Mammary epithelial cell (primary cell): ENCODE measurements around the gene PASK.

Experiments used
- CTCF ChIP-seq, 2 donors: IDR thresholded peaks in 1 of 2; conservative IDR thresholded peaks in 1 of 2; 2 replicates each; pipeline ENCODE4 v1.5.1; 2011 to 2012; ENCODE audit warnings: inconsistent platforms in 2 of 2, low read length in 2 of 2, mild to moderate bottlenecking in 2 of 2, control low read depth in 1 of 2, low read depth in 1 of 2; ENCODE audit not compliant: insufficient read depth in 1 of 2; ENCODE audit errors: extremely low read depth in 1 of 2
- EZH2 ChIP-seq: IDR thresholded peaks from 2 replicates; pipeline ENCODE4 v1.6.1; 2012; ENCODE audit warnings: low read length, inconsistent platforms, borderline replicate concordance

GRCh38 chr2:241133436-241133820 lies 15.8 kb downstream of the PASK start:
- TF ChIP-seq CTCF (conservative IDR thresholded peaks at IDR 0.05 in 1 of 2, IDR thresholded peaks at IDR 0.05 in 1 of 2; ENCODE audit: extremely low read depth in 1 of 2, insufficient read depth in 1 of 2, low read depth in 1 of 2, low read length in 2 of 2) = no peak
- TF ChIP-seq EZH2 = no peak
